HG03432 (cell line): Measurements from ENCODE around the gene ALDH3A1.

ENCODE experiments used
- ATAC-seq: cut with Tn5 transposase; IDR thresholded peaks from one replicate; pipeline ENCODE4 v1.9.1; 2021; ENCODE audit warnings: mild to moderate bottlenecking, moderate library complexity; ENCODE audit not compliant: unreplicated experiment

Gene ALDH3A1

DNA sequence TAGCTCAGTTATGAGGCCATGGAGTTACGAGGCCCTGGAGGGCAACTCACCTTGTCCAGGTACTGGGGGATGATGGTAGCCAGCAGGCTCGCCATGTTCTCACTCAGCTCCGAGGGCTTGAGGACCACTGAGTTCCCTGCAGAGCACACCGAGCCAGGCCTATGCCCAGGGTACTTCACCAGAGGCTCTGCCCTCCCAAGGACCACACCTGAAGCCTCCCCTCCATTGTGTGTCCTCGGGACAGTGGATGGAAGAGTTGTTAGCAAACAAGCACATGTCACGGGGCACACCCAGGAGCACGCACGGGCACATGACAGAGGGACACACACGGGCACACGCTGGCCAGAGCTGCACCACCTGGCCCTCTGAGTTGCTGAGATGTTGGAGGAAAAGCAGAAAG is 5.6 kb downstream of the ALDH3A1 start:
- ATAC-seq = no peak

- ATAC-seq = no peak
Observed at GRCh38 chr17:19741832-19742457, 6.2 kb downstream of the ALDH3A1 start.

- no peak for ATAC-seq
Observed at GRCh38 chr17:19740933-19741332, 7.2 kb downstream of the ALDH3A1 start.

DNA sequence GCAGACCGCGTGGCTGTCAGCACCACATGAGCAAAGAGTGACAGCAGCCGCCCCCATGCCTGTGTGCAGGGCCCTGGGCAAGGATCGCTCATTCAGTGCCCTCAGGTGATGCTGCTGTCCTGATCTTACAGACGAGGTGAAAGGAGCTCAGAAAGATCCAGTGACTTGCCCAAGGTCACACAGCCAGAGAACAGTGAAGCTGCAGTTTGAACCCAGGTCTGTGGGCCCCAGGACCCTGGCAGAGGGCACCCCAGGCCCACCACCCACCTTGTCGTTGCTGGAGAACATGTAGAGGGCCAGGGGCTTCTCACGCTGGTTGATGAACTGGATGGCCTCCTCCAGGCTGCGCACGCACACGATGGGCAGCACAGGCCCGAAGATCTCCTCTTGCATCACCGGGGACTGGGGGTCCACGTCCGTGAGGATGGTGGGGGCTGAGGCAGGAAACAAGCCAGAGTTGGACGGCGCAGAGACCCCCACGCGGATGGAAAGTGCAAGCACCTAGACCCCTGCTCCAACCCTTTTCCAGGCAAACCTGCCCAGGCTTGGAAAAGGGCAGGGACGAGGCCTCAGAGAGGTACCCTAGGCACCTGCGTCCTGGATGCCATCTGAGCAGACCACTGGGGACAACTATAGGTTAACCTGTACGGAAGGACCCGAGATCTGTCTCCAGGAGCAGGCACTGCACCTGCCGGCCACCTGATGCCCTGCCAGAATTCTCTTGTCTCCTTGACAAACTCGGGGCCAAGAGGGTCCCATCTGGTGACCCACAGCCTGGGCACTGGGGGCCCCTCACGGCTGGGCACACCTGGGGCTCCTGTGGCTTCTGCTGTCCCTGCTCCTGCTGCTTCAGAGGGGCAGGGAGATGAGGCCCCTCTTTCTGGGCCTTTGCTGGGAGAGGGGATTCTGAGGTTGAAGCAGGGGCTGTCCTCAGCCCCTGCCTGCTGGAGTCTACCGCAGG is 8.6 kb downstream of the ALDH3A1 start:
- ATAC-seq = no peak

DNA sequence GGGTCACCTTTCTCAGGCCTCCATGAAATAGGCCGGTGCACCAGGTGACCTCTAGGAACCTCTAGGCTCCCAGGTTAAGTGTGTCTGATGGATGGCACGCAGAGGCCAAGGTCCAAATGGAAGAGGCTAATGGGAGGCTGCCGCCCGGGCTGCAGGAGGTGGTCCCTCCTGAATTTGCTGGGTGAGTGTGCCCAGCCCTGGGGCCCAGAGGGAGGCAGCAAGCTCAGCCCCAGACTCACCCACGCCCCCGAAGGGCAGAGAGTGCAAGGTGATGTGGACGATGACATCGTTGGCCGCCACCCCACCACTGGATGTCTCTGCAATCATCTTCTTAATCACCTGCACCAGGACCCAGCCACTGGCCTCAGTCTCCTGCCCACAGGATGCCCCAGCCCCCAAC is 9.3 kb downstream of the ALDH3A1 start:
- ATAC-seq = no peak

DNA sequence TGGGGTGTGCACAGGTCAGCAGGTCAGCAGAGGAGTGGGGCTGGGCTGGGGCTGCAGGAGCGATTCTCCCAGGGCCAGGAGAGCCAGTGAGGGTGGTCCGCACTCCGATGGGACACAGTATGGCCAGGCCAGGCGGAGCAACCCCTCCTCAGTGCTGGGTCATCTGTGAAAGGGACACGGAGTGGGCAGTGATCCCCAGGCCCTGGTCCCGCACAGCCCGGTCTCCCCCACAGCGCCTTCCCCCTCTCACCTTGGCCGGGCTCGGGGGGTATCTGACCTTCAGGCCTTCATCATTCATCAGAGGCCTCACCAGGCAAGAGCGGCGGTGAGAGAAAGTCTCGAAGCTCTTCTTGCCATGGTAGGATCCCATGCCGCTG is 10.0 kb downstream of the ALDH3A1 start:
- no peak for ATAC-seq

GRCh38 chr17:19737305-19738072 is 10.6 kb downstream of the ALDH3A1 start:
- ATAC-seq = no peak

DNA sequence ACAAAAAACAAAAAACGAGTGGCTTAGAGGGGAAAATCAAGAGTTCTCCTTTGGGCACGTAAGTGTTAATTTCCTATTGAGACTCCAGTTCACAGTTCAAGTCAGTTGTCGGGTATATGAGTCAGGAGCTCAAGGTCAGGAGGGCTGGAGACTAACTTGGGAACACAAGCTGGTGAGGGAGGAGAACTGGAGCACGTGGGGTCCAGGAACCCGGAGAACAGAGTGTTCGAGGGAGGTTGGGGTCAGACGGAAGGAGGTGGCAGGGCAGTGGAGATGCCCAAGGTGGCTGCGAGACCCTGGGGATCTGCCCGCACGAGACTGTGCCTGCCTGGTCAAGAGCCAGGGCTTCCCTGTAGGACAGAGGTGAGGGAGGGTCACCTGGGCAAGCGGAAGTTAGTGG is 12.0 kb downstream of the ALDH3A1 start:
- ATAC-seq = no peak

GRCh38 chr17:19733953-19734526 is 14.1 kb downstream of the ALDH3A1 start:
- no peak for ATAC-seq

DNA sequence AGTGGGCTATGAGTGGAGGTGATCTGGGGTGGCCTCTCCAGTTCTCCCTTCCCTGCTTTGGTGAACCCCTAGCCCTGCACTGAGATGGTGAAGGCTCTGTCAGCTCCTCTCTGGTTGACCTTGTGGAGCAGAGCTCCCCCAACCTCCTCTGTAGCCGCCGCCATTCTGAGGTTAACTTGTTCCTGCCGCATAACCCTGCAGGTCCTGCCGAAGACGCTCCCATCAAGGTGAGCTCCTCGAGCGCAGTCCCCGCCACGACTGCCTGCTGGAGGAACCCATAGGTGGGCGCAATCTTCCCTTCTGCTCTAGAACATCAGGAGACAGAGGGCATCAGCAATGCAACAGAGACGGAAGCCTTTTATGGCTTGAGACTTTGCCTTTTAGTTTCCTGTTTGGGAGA is 16.5 kb downstream of the ALDH3A1 start:
- ATAC-seq = no peak

GRCh38 chr17:19730843-19731242 is 17.3 kb downstream of the ALDH3A1 start:
- no peak for ATAC-seq

- no peak for ATAC-seq
Observed at GRCh38 chr17:19729900-19730299, 18.2 kb downstream of the ALDH3A1 start.

GRCh38 chr17:19728084-19728495 is 20.0 kb downstream of the ALDH3A1 start:
- ATAC-seq = no peak

- ATAC-seq = no peak
Observed at GRCh38 chr17:19727501-19728078, 20.5 kb downstream of the ALDH3A1 start.

- no peak for ATAC-seq
Observed at GRCh38 chr17:19726631-19727376, 21.3 kb downstream of the ALDH3A1 start.

- no peak for ATAC-seq
Observed at GRCh38 chr17:19725486-19725885, 22.6 kb downstream of the ALDH3A1 start.

GRCh38 chr17:19724501-19725420 is 23.3 kb downstream of the ALDH3A1 start:
- no peak for ATAC-seq

DNA sequence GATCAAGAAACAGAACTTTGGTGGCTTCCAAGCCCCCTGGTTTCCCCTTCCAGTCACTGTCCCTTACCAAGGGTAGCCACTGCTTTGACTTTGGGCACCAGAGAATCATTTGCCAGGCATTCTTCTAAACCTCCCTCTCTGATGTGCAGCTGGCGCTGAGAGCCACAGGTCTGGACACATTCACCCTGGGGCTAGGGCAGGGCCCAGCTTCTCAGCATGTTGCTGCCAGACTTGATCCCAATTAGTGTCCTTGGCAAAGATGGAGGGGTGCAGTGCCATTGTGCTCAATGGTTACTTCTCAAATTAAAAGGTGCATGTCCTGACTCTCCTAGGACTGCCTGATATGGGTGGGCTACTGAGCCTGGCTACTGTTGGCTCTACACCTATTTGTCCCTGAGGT is 24.1 kb downstream of the ALDH3A1 start:
- ATAC-seq = no peak
